Osteoblast (primary cell): ENCODE results near the gene NPHP1. TPM values are rescaled to one million over a fixed set of nuclear protein-coding genes. Genes with fewer than 3 reads are reported as not detected.

Experiments
- DNase-seq: peaks from one replicate; pipeline ENCODE4 v3.0.0; 2011; ENCODE audit warnings: low spot score, mixed read lengths; ENCODE audit not compliant: insufficient read length; ENCODE audit errors: missing footprints
- H2AFZ ChIP-seq: 2 replicates; pipeline ENCODE4 v1.6.0; 2011; ENCODE audit warnings: mild to moderate bottlenecking, low read length
- H3K27ac ChIP-seq: 2 replicates; pipeline ENCODE4 v1.5.1; 2011; ENCODE audit warnings: mild to moderate bottlenecking, low read depth, low read length, moderate library complexity
- H3K27me3 ChIP-seq: 2 replicates; pipeline ENCODE4 v1.6.0; 2012; ENCODE audit warnings: mild to moderate bottlenecking, control low read depth, inconsistent platforms, low read length, moderate library complexity; ENCODE audit not compliant: insufficient read depth
- H3K36me3 ChIP-seq: 2 replicates; pipeline ENCODE4 v1.5.1; 2011; ENCODE audit warnings: mild to moderate bottlenecking, low read length, control low read depth, moderate library complexity; ENCODE audit not compliant: insufficient read depth
- H3K4me1 ChIP-seq: 2 replicates; pipeline ENCODE4 v1.5.1; 2011; ENCODE audit warnings: mild to moderate bottlenecking, low read length, control low read depth, moderate library complexity; ENCODE audit not compliant: insufficient read depth
- H3K4me2 ChIP-seq: 2 replicates; pipeline ENCODE4 v1.6.0; 2011; ENCODE audit warnings: mild to moderate bottlenecking, low read length; ENCODE audit not compliant: insufficient read depth
- H3K4me3 ChIP-seq: fragments of 200-600 bp; sonication (generic); 3 replicates; pipeline ENCODE4 v1.5.1; 2012; ENCODE audit warnings: mild to moderate bottlenecking, low read length, inconsistent platforms; ENCODE audit not compliant: insufficient read depth
- H3K79me2 ChIP-seq: 2 replicates; pipeline ENCODE4 v1.6.0; 2012; ENCODE audit warnings: mild to moderate bottlenecking, low read length, control low read depth, inconsistent platforms; ENCODE audit not compliant: insufficient read depth
- H3K9me3 ChIP-seq: 2 replicates; pipeline ENCODE4 v1.5.1; 2011; ENCODE audit warnings: low read depth, low read length, control low read depth
- H4K20me1 ChIP-seq: 2 replicates; pipeline ENCODE4 v1.6.0; 2012; ENCODE audit warnings: mild to moderate bottlenecking, low read length, control low read depth; ENCODE audit not compliant: insufficient read depth
- CTCF ChIP-seq: IDR thresholded peaks from 2 replicates; pipeline ENCODE4 v1.5.1; 2011; ENCODE audit warnings: mild to moderate bottlenecking, low read depth, low read length, moderate library complexity; ENCODE audit errors: extremely low read depth
- total RNA-seq: library from RNA; depleted of rRNA; stranded (reverse); fragments of >200 nt; gene quantifications from 2 replicates; pipeline ENCODE4 v1.2.3, GENCODE V29; 2012

Gene NPHP1
- total RNA-seq, 1 donor: 7.6 TPM

GRCh38 chr2:110173523-110173922 lies 31.3 kb downstream of the NPHP1 start:
- H3K4me3 ChIP-seq: no peak overlapping the region
- H4K20me1 ChIP-seq: no peaks in the 10 kb centered on the region
- peak; percentile 65 for DNase-seq
- H3K9me3 ChIP-seq: no peaks in the 10 kb centered on the region
- no peak for TF ChIP-seq CTCF
- H3K27me3 ChIP-seq: no peaks in the 10 kb centered on the region
- H2AFZ ChIP-seq: no peak overlapping the region
- no peaks in the 10 kb centered on the region for H3K79me2 ChIP-seq
- H3K4me2 ChIP-seq: no peak overlapping the region
- no peaks in the 10 kb centered on the region for H3K4me1 ChIP-seq
- no peak overlapping the region for H3K27ac ChIP-seq
- no peaks in the 10 kb centered on the region for H3K36me3 ChIP-seq

- H2AFZ ChIP-seq: no peak overlapping the region
Measured at GRCh38 chr2:110172506-110172905, 32.3 kb downstream of the NPHP1 start.

GRCh38 chr2:110170102-110170501 lies 34.7 kb downstream of the NPHP1 start:
- no peaks in the 10 kb centered on the region for H3K36me3 ChIP-seq
- H3K4me2 ChIP-seq: no peak overlapping the region
- no peak for DNase-seq
- H3K4me1 ChIP-seq: peaks cover 11% of the 10 kb centered on the region
- H3K27ac ChIP-seq: no peak overlapping the region
- H3K4me3 ChIP-seq: no peak overlapping the region
- TF ChIP-seq CTCF: no peak
- no peaks in the 10 kb centered on the region for H3K27me3 ChIP-seq
- H4K20me1 ChIP-seq: no peaks in the 10 kb centered on the region
- no peak overlapping the region for H2AFZ ChIP-seq
- H3K9me3 ChIP-seq: no peaks in the 10 kb centered on the region
- no peaks in the 10 kb centered on the region for H3K79me2 ChIP-seq

More at GRCh38 chr2:110172506-110172905, 32.3 kb downstream of the NPHP1 start:
- peak; percentile 49 for DNase-seq
- Histone ChIP-seq H3K4me3 (no peak overlapping the region), H3K36me3 (no peaks in the 10 kb centered on the region), H3K4me2 (no peak overlapping the region), H3K79me2 (no peaks in the 10 kb centered on the region), H4K20me1 (no peaks in the 10 kb centered on the region), H3K4me1 (peaks cover 6% of the 10 kb centered on the region), H3K9me3 (no peaks in the 10 kb centered on the region), H3K27me3 (no peaks in the 10 kb centered on the region), H3K27ac (no peak overlapping the region)
- no peak for TF ChIP-seq CTCF

- DNase-seq: no peak
- no peaks in the 10 kb centered on the region for H3K36me3 ChIP-seq
- peaks cover 11% of the 10 kb centered on the region for H3K4me1 ChIP-seq
- H3K27ac ChIP-seq: no peak overlapping the region
- H3K9me3 ChIP-seq: no peaks in the 10 kb centered on the region
- H3K79me2 ChIP-seq: no peaks in the 10 kb centered on the region
- H3K27me3 ChIP-seq: no peaks in the 10 kb centered on the region
- TF ChIP-seq CTCF: no peak
- no peak overlapping the region for H3K4me2 ChIP-seq
- H2AFZ ChIP-seq: no peak overlapping the region
- H4K20me1 ChIP-seq: no peaks in the 10 kb centered on the region
- H3K4me3 ChIP-seq: no peak overlapping the region
Measured at GRCh38 chr2:110167326-110168000, 37.4 kb downstream of the NPHP1 start.
